Suprapubic skin (tissue), 3 donors: ENCODE measurements around the gene RPS4Y1.

Experiments
- CTCF ChIP-seq, 2 donors: fragments of 200-600 bp in 1 of 2; fragments of 450-650 bp in 1 of 2; sonication (generic) in 1 of 2; IDR thresholded peaks; one replicate each; pipeline ENCODE4 v1.5.1; 2016 to 2019; ENCODE audit warnings: antibody characterized with exemption in 2 of 2, mild to moderate bottlenecking in 1 of 2, moderate library complexity in 1 of 2
- EP300 ChIP-seq: sonication (generic); formaldehyde crosslinking; IDR thresholded peaks from one replicate; pipeline ENCODE4 v1.6.1; 2017; ENCODE audit warnings: antibody characterized with exemption
- POLR2A ChIP-seq, 2 donors: fragments of 450-650 bp; IDR thresholded peaks; one replicate each; pipeline ENCODE4 v1.6.1; 2017; ENCODE audit warnings: antibody characterized with exemption in 2 of 2, mild to moderate bottlenecking in 2 of 2, moderate library complexity in 2 of 2

- TF ChIP-seq CTCF (IDR thresholded peaks at IDR 0.05): no peak
- TF ChIP-seq POLR2A (IDR thresholded peaks at IDR 0.05): no peak
- no peak for TF ChIP-seq EP300
Measured at GRCh38 chrY:2874211-2874610, 32.8 kb downstream of the RPS4Y1 start.
